Amniotic epithelial cell (primary cell): ENCODE measurements around the gene PRSS22.

Experiments
- DNase-seq: peaks from one replicate; pipeline ENCODE4 v3.0.0-alpha.2; 2010; ENCODE audit warnings: low read depth

The PRSS22 gene

DNA sequence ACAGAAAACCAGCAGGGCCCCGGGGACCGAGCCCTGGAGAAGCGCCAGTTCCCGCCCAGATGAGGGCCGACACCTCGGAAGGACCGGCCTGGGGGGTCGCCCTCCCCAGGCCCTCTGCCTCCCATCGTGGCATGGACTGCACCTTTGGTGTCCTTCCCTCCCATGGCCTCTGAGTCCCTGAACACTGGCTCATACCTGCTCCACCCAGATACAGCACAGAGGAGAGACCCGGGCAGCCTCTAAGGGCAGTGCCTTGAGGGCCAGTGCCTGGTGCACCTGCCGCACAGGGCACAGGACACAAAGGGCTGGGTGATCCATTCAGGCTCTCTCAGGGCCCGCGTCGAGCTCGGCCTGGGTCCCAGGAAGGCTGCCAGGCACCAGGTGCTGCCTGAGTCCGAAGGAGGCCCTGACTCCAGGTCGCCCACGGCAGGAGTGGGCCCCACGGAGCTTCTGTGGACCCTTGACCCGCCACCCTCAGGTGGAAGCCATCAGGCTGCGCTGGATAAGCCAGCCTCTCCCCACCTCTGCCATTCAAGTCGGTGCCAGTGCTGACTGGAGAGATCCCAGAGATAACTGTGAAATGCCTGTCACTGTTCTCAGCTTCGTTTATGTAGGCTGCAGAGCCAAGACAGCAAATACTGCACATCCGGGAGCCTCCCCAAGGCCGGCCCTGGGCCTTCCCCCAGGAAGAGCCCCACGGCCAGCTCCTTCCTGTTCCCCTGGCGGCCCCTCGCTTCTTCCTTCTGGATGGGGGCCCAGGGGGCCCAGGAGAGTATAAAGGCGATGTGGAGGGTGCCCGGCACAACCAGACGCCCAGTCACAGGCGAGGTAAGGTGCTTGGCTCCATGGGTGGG lies 28.2 kb downstream of the PRSS22 start, which contains the start of gene ZG16B:
TSS of gene ZG16B (plus strand) at position 803 of the 854 bp plus-strand sequence. CDS start 139 bp downstream, outside the sequence.
- no peak for DNase-seq

DNA sequence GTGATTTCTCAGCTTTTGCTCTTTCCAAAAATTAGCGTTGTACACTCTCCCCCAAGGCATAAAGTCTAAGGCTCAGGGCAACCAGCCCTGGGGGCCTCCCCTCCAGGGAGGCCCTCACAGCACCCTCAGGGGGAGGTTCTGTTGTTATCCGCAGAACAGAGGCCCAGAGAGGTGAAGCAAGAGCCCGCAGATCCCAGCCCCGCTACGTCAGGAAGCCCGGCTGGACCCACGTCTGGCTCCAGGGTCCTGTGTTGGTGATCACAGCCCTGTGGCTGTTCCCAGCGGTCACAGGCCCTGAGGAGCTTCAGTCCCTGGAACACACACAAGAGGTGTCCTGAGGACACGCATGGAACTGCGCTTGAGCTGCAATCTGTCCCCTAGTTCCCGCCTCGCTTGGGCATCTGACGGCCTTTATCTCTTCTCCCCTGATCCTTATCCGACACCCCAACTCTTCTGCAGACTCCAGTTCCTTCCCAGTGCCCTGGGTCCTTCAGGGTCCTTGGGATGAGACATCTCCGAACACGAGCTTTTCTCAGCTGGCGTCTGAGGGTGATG lies 29.0 kb downstream of the PRSS22 start:
- DNase-seq = no peak

DNA sequence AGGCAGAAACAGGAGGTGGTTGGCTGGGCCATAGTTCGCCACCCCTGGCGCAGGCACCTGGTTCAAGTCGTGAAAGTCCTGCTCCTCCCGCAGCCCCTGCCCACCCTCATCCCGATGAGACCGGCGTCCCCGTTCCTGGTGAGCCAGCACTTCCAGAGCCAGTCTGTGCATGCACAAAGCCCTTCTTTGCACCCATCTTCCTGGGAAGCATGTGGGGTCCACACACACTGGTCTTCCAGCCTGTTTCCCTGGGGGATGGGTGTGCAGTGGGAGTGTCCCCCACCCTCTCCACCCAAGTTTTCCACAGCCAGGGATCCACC lies 29.5 kb downstream of the PRSS22 start:
- DNase-seq = no peak

DNA sequence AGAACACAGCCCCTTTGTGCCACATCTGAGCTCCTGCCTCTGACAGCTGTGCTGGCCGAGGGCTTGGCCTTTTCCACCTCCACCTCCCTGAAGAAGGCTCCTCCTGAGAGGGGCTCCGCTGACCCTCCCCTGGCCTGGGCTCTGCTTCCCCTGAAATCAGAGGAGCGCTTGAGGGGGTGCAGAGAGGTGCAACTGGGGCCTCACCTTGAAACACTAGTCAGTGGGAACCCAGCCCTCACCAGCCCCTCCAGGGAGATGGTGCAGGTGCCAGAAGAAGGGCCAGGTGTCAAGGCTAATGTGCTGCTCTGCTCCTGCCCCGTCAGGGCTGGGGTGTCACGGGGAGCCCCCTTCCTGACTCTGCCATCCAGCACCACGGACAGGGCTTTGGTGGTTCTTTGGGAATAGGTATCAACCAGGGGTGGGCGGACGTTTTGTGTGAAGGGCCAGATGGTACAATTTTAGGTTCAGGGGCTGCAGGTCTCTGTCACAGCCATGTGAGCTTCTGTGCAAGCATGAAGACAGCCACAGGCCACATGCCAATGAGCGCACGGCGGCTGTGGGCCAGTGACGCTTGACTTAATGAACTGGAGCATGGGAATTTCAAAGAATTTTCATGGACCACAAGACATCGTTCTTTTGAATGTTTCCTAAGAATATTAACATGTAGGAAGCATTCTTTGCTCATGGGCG lies 30.0 kb downstream of the PRSS22 start:
- DNase-seq = no peak

DNA sequence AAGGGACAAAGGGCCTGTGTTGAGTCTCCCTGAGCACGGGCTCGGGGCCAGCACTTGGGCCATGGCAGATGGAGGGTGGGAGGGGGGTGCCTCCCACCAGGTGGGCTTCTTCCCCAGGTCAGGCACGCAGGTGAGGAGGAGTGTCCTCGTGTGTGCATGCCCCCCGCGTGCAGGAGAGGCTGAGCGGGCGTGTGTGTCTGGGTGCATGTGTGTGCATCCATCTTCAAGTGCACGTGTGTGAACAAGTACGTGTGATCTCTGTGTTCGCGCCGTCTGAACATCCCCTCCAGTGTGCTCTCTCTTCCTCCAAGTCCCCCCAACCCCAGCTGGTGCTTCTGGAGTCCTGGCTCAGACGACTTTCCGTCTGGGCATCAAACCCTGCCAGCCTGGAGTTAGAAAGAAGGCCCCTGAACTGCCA lies 30.6 kb downstream of the PRSS22 start:
- no peak for DNase-seq

DNA sequence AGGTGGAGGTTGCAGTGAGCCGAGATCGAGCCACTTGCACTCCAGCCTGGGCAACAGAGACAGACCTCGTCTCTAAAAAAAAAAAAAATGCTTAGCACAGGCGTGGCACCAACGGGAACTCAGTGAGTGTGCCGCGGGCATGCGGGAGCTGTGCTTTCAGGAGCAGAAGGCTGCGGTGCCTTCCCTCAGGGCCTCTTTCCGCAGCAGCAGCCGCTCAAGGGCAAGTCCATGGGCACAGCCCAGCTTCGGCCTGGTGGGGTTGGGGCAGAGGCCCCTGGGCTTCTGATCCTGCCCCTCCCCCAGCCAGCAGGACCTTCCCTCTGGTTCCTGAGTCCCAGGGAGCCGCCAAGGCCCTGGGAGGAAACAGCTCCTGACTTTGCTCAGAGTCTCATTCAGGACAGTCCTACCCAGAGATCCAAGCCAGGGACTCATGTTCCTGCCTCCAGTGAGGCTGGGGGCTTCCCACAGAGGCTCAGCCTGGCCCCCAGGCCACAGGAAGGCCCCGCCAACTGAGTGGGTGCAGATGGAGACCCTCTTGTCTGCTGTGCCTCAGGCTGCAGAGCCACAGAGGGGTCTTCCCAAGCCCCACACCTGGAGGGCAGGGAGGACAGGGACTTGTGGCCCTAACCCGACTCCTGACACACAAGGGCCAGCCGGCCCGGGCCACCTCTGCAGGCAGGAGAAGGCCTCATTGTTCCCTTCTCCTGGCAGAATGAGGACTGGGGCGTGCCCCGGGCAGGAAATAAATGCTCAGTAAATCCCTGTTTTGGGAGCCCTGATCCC lies 31.2 kb downstream of the PRSS22 start:
- DNase-seq = no peak

DNA sequence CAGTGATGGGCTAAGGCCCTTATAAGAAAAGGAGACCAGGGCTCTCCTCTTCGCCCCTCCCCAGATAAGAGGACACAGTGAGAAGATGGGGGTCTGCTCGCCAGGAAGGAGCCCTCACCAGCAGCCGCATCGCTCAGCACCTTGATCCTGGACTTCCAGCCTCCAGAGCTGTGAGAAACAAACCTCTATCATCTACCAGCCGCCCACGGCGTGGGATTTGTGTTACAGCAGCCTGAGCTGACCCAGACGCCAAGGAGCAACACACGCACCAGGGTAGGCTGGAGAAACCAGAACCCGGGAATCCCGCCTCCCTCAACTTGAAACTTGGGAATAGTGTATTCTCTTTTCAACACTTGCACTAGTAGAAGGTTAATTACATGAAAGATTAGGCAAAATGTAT lies 32.1 kb downstream of the PRSS22 start:
- DNase-seq = no peak

DNA sequence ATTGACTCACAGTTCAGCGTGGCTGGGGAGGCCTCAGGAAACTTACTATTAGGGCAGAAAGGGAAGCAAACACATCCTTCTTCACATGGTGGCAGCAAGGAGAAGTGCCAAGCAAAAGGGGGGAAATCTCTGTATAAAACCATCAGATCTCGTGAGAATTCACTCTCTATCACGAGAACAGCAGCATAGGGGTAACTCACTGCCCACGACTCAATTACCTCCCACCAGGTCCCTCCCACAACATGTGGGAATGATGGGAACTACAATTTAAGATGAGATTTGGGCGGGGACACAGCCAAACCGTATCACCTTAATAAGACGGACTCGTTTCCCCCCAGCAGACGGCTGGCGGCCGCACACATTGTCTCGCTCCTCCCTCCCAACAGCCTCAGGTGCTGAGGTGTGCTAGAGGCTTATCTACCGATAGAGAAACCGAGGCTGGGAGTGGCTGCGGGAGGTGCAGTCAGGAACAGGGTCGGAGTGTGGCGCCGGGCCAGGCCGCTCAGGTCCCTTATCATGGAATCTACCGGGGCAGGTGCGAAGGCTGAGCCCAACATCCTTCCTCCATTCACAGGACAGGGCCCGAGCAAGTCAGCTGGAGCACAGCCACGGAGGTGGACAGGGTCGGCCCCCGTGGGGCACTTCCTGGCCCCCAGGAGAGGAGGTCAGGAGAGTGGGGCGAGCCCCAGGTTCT lies 32.8 kb downstream of the PRSS22 start:
- no peak for DNase-seq

DNA sequence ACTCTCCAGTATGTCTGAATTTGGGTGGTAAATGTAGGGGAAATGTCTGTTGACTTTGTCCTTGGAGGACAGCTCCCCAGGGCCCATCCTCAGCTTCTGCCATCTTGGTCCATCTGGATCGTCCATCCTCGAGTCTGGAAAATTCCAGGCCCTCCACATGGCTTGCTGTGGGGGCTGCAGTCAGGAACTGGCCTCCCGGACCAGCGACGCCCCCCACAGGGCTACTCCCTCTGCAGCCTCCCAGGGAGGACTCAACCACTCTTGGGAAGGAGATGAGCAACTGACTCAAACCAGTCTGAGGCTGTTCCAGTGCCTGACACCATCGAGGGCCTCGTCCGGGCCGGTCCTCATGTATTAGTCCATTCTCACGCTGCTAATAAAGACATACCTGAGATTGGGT lies 33.3 kb downstream of the PRSS22 start:
- no peak for DNase-seq

DNA sequence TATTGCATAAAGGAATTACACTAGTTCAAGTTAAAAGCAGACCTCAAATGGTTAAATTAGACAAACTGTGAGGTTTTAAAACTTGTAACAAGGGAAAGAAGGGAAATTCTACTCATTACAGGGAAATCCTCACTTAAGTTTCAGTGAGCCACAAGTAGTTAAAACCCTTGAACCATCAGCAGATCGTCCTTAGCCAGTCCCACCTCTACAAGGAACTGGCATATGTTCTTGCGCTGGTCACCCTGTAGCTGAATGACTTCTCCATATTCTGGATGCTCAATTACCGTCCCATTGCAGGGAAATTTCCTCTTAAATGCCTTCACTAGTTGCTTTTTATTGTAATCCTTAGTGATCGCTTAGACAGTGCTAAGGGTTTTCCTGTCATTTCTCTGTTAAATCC lies 35.5 kb downstream of the PRSS22 start:
- DNase-seq = no peak

DNA sequence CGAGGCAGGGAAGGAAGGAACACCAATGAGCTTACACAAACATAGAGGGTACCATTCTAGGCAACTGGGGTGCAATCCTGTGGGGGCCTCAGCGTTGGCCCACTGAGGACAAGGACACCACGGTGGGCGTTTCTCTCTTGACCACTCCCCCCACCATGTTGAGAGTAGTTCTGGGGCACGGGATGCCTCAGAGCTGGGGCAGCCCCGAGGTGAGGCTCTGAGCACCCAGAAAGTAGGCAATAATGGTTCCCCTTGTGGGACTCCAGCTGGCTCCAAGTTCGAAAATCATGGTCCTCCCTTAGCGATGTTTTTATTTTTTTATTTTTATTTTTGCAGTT lies 35.8 kb downstream of the PRSS22 start:
- no peak for DNase-seq

DNA sequence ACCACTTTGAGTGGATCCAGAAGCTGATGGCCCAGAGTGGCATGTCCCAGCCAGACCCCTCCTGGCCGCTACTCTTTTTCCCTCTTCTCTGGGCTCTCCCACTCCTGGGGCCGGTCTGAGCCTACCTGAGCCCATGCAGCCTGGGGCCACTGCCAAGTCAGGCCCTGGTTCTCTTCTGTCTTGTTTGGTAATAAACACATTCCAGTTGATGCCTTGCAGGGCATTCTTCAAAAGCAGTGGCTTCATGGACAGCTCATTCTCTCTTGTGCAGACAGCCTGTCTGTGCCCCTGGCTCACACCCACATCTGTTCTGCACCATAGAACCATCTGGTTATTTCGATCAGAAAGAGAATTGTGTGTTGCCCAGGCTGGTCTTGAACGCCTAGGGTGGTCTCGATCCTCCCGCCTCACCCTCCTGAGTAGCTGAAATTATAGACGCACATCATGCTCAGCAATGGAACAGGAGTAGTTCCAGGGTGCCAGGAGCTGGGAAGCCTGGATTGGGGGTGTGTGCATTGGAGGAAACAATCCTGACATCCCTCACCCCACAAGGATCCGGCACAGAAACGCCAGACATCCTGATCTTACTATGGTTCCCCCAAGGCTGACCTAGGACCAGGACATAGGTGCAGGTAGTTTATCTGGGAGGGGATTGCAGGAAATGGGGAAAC lies 36.3 kb downstream of the PRSS22 start:
- no peak for DNase-seq

DNA sequence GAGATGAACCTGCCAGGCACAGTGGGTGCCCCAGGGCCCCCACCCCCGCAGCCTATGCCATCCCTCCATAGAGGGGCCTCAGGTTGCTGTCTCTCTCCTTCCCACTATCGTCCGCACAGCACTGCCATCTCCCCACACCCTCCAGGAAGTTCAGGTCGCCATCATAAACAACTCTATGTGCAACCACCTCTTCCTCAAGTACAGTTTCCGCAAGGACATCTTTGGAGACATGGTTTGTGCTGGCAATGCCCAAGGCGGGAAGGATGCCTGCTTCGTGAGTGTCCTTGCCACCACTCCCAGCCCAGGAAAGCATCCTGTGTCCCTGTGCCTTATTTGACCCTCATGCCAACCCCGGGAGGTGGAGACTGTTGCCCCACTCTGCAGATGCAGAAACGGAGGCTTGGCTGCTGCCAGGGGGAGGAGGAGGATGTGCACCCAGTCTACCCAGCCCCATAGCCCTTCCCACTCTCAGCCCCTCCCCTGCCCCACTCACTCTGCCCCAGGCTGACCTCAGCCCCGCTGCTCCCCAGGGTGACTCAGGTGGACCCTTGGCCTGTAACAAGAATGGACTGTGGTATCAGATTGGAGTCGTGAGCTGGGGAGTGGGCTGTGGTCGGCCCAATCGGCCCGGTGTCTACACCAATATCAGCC lies 37.0 kb downstream of the PRSS22 start:
- DNase-seq = no peak

DNA sequence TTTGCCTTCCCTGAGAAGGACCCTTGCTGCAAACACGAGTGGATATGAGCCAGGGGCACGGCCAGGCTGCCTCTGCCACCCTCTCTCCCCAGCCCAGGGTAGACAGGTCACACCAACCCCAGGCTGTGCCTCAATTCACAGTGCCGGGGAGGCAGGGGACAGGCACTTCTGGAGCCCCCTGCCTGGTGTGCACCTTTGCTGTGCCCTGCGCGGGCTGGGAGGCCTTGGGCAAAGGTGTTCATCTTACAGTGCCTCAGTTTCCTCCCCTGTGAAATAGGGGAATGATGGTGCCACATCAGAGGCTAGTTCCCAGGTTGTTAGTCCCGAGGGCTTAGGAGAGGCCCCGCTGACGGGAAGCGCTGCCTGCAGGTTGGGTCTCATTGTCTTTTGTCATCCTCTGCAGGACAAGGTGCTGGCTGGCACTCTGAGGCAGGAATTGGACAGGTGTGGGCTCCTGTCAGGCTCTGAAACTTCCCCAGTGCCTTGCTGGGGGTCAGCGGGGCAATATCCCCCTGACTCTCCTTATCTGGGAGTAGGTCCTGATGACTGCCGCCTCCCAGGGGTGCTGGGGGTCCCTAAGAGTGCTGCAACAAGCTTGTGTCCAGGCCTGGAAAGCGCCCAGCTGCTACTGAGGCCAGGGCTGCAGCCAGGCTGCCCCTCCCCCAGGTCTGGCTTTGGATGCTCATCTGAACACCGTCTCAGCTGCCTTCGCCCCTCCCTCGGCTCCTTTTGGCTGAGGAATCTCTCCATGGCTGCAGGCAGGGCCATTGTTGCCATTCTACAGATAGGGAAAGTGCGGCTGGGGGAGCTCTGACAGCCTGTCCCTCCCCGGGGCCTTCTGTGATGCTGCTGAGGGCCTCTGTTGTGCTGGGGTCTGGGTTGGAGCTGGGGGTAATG lies 37.8 kb downstream of the PRSS22 start:
- DNase-seq = no peak

DNA sequence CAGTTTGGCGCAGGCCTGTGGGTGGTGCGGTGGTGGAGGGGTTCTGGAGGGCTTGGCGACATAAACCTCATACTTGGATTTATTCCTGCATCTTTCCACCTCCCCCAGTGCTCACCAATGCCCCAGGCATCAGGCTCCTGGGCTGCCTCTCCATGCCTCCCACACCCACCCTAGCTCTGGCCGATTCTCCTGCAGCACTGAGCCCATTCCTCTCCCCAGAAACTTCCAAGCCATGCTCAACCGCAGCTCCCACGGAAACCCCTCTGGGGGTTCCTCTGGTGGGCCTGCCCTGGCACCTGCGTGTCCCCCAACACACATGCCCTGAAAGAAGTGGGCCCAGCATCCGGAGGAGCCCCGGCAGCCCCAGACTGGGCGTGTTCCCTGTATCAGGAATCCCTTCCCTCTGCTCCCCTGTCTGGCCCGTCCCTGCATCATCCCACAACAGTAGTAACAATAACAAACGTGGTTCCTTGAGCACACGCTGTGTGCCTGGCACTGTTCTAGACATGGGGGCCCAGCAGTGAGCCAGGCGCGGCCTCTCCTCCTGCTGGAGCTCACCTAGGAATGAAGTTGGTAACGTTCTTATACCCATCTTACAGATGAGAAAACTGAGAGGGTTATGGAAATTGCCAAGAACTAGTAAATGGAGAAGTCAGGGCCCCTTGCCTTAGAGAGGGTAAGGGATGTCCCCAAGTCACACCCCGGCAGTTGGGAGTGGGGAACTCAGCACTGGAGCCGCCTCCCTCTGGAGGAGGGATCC lies 38.6 kb downstream of the PRSS22 start:
- no peak for DNase-seq

DNA sequence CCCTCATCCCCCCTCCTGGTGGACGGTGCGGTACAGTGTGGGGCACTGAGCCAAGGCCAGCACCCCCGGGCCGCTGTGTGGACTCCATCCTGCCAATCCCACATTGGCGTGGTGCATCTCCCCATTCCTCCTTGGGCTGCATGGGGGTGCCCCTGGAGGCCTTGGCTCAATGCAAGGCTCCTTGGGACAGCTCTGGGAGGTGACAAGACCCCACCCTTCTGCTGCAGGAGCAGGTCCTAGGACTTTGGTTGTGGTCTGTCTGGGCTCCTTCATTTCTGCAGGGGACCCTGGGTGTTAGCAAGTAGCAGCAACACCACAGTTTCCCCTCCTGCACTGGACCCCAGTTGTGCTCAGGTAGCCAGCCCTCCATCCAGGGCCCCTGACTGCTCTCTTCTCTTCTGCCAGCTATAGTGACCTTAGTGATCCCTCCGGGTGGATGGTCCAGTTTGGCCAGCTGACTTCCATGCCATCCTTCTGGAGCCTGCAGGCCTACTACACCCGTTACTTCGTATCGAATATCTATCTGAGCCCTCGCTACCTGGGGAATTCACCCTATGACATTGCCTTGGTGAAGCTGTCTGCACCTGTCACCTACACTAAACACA lies 39.6 kb downstream of the PRSS22 start:
- no peak for DNase-seq

DNA sequence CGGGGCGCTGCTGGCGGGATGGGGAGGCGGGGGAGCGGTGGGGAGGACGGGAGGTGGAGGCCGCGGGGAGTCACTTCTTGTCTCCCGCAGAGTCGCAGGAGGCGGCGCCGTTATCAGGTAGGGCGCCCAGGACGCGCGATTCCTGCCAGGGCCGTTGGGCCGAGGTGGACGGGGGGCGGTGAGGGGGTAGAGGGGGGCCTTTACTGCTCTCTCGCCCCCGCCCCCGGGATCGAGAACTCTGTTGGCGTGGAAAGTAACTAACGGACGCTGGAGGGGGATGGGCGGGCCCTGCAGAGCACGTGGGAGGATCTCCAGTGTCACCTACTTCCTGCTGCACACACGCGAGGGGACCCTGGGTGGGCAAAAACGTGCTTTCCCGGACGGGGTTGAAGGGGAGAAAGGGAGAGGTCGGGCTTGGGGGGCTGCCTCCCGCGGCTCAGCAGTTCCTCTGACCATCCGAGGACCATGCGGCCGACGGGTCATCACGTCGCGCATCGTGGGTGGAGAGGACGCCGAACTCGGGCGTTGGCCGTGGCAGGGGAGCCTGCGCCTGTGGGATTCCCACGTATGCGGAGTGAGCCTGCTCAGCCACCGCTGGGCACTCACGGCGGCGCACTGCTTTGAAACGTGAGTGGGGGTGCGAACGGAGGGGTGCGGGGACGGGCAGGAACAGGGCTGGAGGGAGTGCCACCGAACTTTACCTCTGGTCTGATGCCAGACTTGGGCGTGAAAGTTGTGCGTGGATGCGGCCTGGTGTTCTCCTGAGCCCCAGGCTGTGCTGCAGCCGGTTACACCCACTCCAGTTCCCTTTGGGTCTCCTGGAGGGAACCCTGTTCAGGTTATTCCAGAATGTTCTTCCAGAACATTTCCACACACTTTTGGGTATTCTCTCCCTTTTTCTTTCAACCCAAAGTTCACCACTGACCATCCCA lies 40.4 kb downstream of the PRSS22 start:
- DNase-seq = no peak
